ENCODE data around the gene CA9. TPM values are rescaled to one million over a fixed set of nuclear protein-coding genes. Genes with fewer than 3 reads are reported as not detected.

CA9 gene
- total RNA-seq, 1 experiment from 2014 or later: 73.8 TPM

DNA sequence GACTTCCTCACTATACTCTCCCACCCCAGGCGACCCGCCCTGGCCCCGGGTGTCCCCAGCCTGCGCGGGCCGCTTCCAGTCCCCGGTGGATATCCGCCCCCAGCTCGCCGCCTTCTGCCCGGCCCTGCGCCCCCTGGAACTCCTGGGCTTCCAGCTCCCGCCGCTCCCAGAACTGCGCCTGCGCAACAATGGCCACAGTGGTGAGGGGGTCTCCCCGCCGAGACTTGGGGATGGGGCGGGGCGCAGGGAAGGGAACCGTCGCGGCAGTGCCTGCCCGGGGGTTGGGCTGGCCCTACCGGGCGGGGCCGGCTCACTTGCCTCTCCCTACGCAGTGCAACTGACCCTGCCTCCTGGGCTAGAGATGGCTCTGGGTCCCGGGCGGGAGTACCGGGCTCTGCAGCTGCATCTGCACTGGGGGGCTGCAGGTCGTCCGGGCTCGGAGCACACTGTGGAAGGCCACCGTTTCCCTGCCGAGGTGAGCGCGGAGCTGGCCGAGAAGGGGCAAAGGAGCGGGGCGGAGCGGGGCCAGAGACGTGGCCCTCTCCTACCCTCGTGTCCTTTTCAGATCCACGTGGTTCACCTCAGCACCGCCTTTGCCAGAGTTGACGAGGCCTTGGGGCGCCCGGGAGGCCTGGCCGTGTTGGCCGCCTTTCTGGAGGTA, 2.1 kb downstream of the CA9 start:
- no peak for DNase-seq (ENCODE audit: low read depth)

DNA sequence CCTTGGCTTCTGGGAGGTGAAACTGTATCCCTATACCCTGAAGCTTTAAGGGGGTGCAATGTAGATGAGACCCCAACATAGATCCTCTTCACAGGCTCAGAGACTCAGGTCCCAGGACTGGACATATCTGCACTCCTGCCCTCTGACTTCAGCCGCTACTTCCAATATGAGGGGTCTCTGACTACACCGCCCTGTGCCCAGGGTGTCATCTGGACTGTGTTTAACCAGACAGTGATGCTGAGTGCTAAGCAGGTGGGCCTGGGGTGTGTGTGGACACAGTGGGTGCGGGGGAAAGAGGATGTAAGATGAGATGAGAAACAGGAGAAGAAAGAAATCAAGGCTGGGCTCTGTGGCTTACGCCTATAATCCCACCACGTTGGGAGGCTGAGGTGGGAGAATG, 5.4 kb downstream of the CA9 start:
- DNase-seq (ENCODE audit: low read depth): no peak

DNA sequence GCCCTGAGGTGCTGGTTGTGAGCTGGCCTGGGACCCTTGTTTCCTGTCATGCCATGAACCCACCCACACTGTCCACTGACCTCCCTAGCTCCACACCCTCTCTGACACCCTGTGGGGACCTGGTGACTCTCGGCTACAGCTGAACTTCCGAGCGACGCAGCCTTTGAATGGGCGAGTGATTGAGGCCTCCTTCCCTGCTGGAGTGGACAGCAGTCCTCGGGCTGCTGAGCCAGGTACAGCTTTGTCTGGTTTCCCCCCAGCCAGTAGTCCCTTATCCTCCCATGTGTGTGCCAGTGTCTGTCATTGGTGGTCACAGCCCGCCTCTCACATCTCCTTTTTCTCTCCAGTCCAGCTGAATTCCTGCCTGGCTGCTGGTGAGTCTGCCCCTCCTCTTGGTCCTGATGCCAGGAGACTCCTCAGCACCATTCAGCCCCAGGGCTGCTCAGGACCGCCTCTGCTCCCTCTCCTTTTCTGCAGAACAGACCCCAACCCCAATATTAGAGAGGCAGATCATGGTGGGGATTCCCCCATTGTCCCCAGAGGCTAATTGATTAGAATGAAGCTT, 6.1 kb downstream of the CA9 start:
- no peak for DNase-seq (ENCODE audit: low read depth)

GRCh38 chr9:35680331-35681105, 6.8 kb downstream of the CA9 start:
- no peak for DNase-seq (ENCODE audit: low read depth)

DNA sequence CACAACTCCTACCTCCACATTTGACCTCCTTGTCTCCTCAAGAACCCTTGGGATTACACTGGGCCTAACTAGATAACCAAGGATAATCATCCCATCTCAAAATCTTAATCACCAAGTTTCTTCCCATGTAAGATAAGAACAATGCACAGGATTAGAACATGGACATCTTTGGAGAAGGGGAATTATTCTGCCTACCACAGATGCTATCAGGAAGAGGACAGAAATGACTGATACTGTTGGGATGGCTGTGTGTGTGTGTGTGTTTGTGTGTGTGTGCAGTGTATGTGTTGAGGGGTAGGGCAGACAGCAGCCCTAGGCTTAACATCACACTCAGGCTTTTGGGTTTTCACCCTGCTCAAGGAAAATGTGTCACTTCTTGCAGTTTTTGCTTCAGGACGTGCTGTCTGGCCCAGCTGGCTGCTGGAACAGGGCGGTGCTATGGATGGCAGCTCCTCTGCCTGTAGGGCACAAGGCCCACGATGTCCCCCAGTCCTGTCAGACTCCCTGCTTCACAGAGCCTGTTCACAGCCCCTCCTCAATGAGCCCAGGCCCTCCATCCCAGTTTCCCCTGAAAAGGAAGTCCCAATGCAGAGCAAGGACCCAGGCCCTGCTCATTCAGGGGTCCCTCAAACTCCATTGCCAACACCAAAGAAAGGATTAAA, 7.7 kb downstream of the CA9 start:
- DNase-seq (ENCODE audit: low read depth): no peak

DNA sequence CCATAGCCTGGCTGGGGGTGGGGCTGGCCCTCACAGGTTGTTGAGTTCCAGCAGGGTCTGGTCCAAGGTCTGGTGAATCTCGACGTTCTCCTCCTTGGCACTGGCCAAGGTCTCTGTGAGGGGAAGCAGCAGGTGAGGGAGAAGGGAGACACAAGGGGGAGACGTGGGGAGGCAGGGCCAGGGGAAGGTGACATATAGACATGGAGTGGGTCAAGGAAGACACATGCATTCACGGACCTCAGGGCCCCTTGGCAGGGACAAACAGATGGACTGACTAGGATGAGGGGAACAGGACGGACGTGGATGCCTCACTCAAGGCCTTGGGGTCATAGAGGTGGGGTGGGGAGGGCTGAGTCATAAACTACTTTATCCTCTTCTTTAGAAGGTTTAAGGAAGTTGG, 8.3 kb downstream of the CA9 start:
- no peak for DNase-seq (ENCODE audit: low read depth)

GRCh38 chr9:35682520-35683315, 9.0 kb downstream of the CA9 start:
- DNase-seq (ENCODE audit: low read depth): no peak

GRCh38 chr9:35683323-35683722, 9.6 kb downstream of the CA9 start:
- DNase-seq (ENCODE audit: low read depth): no peak

GRCh38 chr9:35684921-35685320, 11.2 kb downstream of the CA9 start:
- DNase-seq (ENCODE audit: low read depth): no peak

- DNase-seq (ENCODE audit: low read depth): no peak
Measured at GRCh38 chr9:35685506-35685905, 11.8 kb downstream of the CA9 start.

GRCh38 chr9:35686222-35687203, 12.8 kb downstream of the CA9 start:
- DNase-seq (ENCODE audit: low read depth): peak; percentile 47

- no peak for DNase-seq (ENCODE audit: low read depth)
Measured at GRCh38 chr9:35687306-35687705, 13.6 kb downstream of the CA9 start.

DNA sequence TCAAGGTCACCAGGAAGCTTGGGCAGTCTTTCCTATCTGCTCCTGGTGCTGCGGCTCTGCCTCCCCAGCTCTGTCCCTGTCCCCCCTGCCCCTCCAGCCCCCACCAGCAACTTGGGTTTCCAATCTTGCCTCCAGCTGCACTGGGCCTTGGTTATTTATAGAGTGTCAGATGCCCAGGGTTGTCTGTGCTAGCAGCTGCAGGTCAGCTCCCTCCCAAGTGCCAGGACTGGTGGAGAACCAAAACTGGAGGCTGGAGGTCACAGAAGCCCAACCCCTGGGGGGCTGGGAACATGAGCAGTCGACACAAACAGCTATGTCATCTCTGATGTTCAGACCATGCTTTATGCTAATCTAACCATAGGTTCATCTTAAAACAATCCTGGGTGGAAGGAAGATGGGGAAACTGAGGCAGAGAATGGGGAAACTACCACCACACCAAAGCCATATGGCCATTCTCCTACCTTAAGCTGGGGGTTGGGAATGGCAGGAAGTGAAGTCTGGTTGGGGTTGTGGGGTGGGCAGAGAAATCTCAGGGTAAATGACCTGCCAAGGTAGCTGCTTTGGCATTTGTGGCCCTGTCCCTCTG, 14.3 kb downstream of the CA9 start:
- no peak for DNase-seq (ENCODE audit: low read depth)

DNA sequence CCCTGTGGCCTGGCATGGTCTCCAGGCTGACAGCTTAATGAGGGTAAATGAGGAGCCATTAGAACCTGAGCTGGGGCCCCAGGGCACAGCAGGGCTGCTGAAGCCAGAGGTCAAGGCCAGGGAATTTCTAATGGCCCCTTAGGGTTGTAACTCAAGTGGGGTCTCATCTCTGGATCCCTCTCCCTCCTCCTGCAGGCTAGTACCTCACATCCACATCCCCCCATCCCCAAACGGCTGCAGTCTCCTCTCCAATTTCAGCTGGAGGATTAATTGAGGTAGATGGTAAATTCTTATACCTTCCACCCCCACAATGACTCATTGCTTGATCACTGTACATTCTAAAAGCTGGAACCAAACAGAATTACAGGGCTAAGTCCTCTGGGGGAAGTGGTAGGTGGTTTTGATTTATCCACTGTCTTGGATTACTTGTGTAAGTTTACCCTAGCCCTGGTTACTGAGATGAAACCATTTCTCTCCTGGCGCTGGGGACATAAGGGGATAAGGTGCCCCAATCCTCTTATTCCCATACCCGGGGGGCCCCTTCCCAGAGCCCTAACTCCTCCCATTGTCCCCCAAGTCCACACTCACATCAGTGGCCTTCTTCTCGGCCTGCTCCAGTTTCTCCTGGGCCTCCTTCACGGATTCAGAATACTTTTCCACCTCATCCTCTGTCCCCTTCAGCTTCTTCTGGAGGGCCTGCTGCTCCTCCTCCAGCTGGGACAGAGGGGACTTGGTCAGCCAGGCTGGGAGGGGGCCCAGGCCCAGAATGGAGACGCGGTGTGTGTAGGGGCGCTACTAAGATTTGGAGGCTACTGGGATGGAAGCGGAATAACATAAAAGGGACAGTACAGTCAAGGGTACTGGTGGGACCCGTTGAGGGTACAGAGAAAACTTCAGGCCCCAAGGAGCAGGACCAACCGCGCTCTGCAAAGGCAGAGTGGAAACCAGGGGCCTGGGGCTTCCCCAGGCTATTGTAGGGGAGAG, 15.1 kb downstream of the CA9 start:
- peak; percentile 88 for DNase-seq (ENCODE audit: low read depth)

- DNase-seq (ENCODE audit: low read depth): peak; percentile 63
Measured at GRCh38 chr9:35689542-35690293, 16.0 kb downstream of the CA9 start, which contains the start of gene TPM2. Gene TPM2, minus strand, starts transcription at chr9:35689925. Its CDS starts 108 bp downstream, at chr9:35689817.

DNA sequence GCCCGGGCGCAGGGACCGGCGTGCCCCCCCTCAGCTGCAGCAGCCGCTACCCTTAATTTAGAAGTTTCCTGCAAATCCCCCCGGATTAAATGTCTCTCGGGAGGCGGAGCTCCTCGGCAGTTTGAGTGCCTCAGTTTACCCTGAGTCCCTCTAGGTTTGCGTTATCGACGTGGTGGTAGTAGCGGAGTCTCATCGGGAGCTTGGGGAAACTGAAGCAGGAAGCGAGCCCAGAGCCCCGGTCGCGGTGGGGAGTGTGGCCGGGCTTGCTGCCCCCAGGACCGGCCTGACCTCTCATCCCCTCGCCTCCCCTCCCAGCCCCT, 16.5 kb downstream of the CA9 start:
- no peak for DNase-seq (ENCODE audit: low read depth)

- DNase-seq (ENCODE audit: low read depth): peak; percentile 72
Measured at GRCh38 chr9:35690614-35691333, 17.0 kb downstream of the CA9 start.

- no peak for DNase-seq (ENCODE audit: low read depth)
Measured at GRCh38 chr9:35691334-35691650, 17.6 kb downstream of the CA9 start.
